Measurements from ENCODE around the gene CTR9.

CTR9 gene

GRCh38 chr11:10742460-10743208, 8.4 kb upstream of the CTR9 start:
- DNase-seq (ENCODE audit: low spot score) = no peak

- DNase-seq (ENCODE audit: low spot score) = no peak
These were observed 7.6 kb upstream of the CTR9 start for GRCh38 chr11:10743354-10744000.

GRCh38 chr11:10744206-10744605, 6.8 kb upstream of the CTR9 start:
- no peak for DNase-seq (ENCODE audit: low spot score)

- DNase-seq (ENCODE audit: low spot score) = no peak
These were observed 4.2 kb upstream of the CTR9 start for GRCh38 chr11:10746871-10747270.

GRCh38 chr11:10747733-10748132, 3.3 kb upstream of the CTR9 start:
- DNase-seq (ENCODE audit: low spot score) = no peak

GRCh38 chr11:10749476-10749875, 1.6 kb upstream of the CTR9 start:
- DNase-seq (ENCODE audit: low spot score) = no peak

- DNase-seq (ENCODE audit: low spot score) = no peak
These were observed 515 bp downstream of the CTR9 start for GRCh38 chr11:10751581-10751940.

GRCh38 chr11:10752061-10752460, 1.0 kb downstream of the CTR9 start:
- no peak for DNase-seq (ENCODE audit: low spot score)

GRCh38 chr11:10752486-10752885, 1.4 kb downstream of the CTR9 start:
- DNase-seq (ENCODE audit: low spot score) = no peak

GRCh38 chr11:10758957-10759356, 7.9 kb downstream of the CTR9 start:
- DNase-seq (ENCODE audit: low spot score) = no peak

- no peak for DNase-seq (ENCODE audit: low spot score)
These were observed 10.1 kb downstream of the CTR9 start for GRCh38 chr11:10761085-10761698.

GRCh38 chr11:10762185-10762584, 11.1 kb downstream of the CTR9 start:
- no peak for DNase-seq (ENCODE audit: low spot score)

- no peak for DNase-seq (ENCODE audit: low spot score)
These were observed 11.9 kb downstream of the CTR9 start for GRCh38 chr11:10762913-10763421.

- DNase-seq (ENCODE audit: low spot score) = no peak
These were observed 12.7 kb downstream of the CTR9 start for GRCh38 chr11:10763766-10764165.

- no peak for DNase-seq (ENCODE audit: low spot score)
These were observed 13.4 kb downstream of the CTR9 start for GRCh38 chr11:10764412-10764811.

GRCh38 chr11:10770626-10771254, 19.7 kb downstream of the CTR9 start:
- peak; percentile 54 for DNase-seq (ENCODE audit: low spot score)

GRCh38 chr11:10771457-10771856, 20.4 kb downstream of the CTR9 start:
- DNase-seq (ENCODE audit: low spot score) = no peak

GRCh38 chr11:10774811-10775210, 23.8 kb downstream of the CTR9 start:
- no peak for DNase-seq (ENCODE audit: low spot score)

- DNase-seq (ENCODE audit: low spot score) = no peak
These were observed 26.3 kb downstream of the CTR9 start for GRCh38 chr11:10777393-10777793.

GRCh38 chr11:10777806-10778205, 26.8 kb downstream of the CTR9 start:
- no peak for DNase-seq (ENCODE audit: low spot score)

- DNase-seq (ENCODE audit: low spot score) = peak; percentile 29
These were observed 27.3 kb downstream of the CTR9 start for GRCh38 chr11:10778217-10778970.

GRCh38 chr11:10779086-10779485, 28.0 kb downstream of the CTR9 start:
- DNase-seq (ENCODE audit: low spot score) = no peak

Data from COLO829 (cell line).